ENCODE measurements around the gene BRD9. TPM values are rescaled to one million over a fixed set of nuclear protein-coding genes. Genes with fewer than 3 reads are reported as not detected.

BRD9 gene
- total and polyA plus RNA-seq, 9 of the 15 experiments (the other 6 are each of a cell fraction or from before 2014, with no cell fraction given), result 2.4 to 68.7 (median 44.9) TPM

DNA sequence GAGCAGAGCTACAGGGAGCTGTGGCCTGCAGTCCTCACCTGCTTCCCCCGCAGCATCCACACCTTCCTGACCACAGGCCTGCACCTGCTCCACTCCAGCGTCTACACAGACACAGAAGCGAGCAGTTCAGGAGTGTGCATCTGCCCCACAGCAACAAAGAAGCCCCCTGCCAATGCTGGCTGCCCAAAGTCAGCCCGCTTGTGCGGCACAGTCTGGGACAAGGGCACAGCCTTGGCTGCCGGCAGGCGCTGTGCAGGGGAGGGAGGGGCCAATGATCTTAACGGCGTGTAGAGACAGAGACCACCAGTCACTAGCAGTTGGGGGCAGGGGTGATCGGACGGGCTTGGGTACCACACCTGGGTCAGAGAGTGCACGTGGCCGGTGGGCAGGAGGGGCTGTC is 6.6 kb downstream of the BRD9 start:
- H3K9ac ChIP-seq (ENCODE audit: insufficient read depth in 1 of 2, low read depth in 2 of 2, low read length in 2 of 2), result no peak overlapping the region
- H3K9me1 ChIP-seq (ENCODE audit: control insufficient read depth, insufficient read depth, low read length), result no peaks in the 10 kb centered on the region
- DNase-seq (ENCODE audit: extremely low read depth in 1 of 4, low spot score in 3 of 4) (no peak), FAIRE-seq (no peak), ATAC-seq (no peak)
- no peak for TF ChIP-seq RBM15 (IDR thresholded peaks at IDR 0.05; ENCODE audit: insufficient read depth, low read length)
- TF ChIP-seq NONO (IDR thresholded peaks at IDR 0.05; ENCODE audit: low read depth in 2 of 2, low read length in 1 of 2), result no peak
- no peak for TF ChIP-seq FIP1L1 (IDR thresholded peaks at IDR 0.05; ENCODE audit: low read depth, low read length, poor library complexity, severe bottlenecking)
- TF ChIP-seq CBFB (CRISPR knock-in tag; IDR thresholded peaks at IDR 0.05), result no peak
- TF ChIP-seq OTX1 (CRISPR knock-in tag; IDR thresholded peaks at IDR 0.05), result no peak
- TF ChIP-seq HDAC6 (IDR thresholded peaks at IDR 0.05; ENCODE audit: low read depth, low read length), result no peak
- peak; percentile 53 for TF ChIP-seq RBFOX2 (IDR thresholded peaks at IDR 0.05; ENCODE audit: low read depth, low read length)
- no peak for TF ChIP-seq TGIF2 (CRISPR knock-in tag; IDR thresholded peaks at IDR 0.05)
- no peak for TF ChIP-seq ZNF347 (CRISPR knock-in tag; IDR thresholded peaks at IDR 0.05; ENCODE audit: low read depth)
- TF ChIP-seq MYC (IDR thresholded peaks at IDR 0.05; ENCODE audit: low read depth, low read length), result no peak
- TF ChIP-seq MYC (CRISPR knock-in tag; IDR thresholded peaks at IDR 0.05; ENCODE audit: borderline replicate concordance, low read depth), result no peak
- TF ChIP-seq POLR2G (IDR thresholded peaks at IDR 0.05; ENCODE audit: low read depth, low read length), result peak; percentile 63
- CTCF ChIA-PET (ENCODE audit: low intra/inter-chr PET ratio), result no interaction called here
- POLR2A ChIA-PET, result interaction anchor here (0.6 to 1.5 kb wide), 3 partner anchors 14 to 231 kb away, joined by 3 to 5 read pairs (median 3); no protein-coding TSS in a partner anchor
- WGBS (ENCODE audit: insufficient coverage, low coverage, missing lambda C conversion rate), result 96% methylated on average over 13 of the region's 13 CpGs
- H2AFZ ChIP-seq (ENCODE audit: low read depth, low read length), result no peak overlapping the region
- peaks cover 29% of the 10 kb centered on the region; the same call in 1 of the 2 replicates for H4K20me1 ChIP-seq (replicated peaks; ENCODE audit: control insufficient read depth, insufficient read depth, low read length)
- no peaks in the 10 kb centered on the region for H3K9me3 ChIP-seq (replicated peaks; ENCODE audit: control insufficient read depth, insufficient read depth, low read depth, low read length)
- BruUV-seq (replicated peaks), result no TSS peak
- in situ Hi-C loops (cut with MboI), result no loop called here
- intact Hi-C loops (cut with micrococcal nuclease), result no loop called here
- peaks cover 97% of the 10 kb centered on the region for H3K79me2 ChIP-seq (ENCODE audit: control insufficient read depth, insufficient read depth, low read length)
- no peaks in the 10 kb centered on the region for H3K27me3 ChIP-seq (ENCODE audit: control insufficient read depth in 2 of 2, insufficient read depth in 2 of 2, low read length in 2 of 2)
- peaks cover 100% of the 10 kb centered on the region for H3K36me3 ChIP-seq (ENCODE audit: control insufficient read depth, insufficient read depth, low read length)
- H3K4me1 ChIP-seq (replicated peaks in 1 of 2; ENCODE audit: control insufficient read depth in 2 of 2, insufficient read depth in 2 of 2, low read length in 2 of 2), result peaks cover 10 to 26% of the 10 kb centered on the region in 2 experiments; a peak in 4 of 5 replicates
- no peak overlapping the region for H3K4me2 ChIP-seq (ENCODE audit: insufficient read depth, low read length)
- H3K4me3 ChIP-seq, result no peak overlapping the region
- H3K27ac ChIP-seq (ENCODE audit: extremely low read depth, low read depth, low read length), result no peak overlapping the region

Measured in K562 (cell line).